Fibroblast of skin of right quadriceps (primary cell): ENCODE results near the gene FN1.

Experiments used
- DNase-seq: peaks from one replicate; pipeline ENCODE4 v3.0.0-alpha.2; 2013

The FN1 gene

DNA sequence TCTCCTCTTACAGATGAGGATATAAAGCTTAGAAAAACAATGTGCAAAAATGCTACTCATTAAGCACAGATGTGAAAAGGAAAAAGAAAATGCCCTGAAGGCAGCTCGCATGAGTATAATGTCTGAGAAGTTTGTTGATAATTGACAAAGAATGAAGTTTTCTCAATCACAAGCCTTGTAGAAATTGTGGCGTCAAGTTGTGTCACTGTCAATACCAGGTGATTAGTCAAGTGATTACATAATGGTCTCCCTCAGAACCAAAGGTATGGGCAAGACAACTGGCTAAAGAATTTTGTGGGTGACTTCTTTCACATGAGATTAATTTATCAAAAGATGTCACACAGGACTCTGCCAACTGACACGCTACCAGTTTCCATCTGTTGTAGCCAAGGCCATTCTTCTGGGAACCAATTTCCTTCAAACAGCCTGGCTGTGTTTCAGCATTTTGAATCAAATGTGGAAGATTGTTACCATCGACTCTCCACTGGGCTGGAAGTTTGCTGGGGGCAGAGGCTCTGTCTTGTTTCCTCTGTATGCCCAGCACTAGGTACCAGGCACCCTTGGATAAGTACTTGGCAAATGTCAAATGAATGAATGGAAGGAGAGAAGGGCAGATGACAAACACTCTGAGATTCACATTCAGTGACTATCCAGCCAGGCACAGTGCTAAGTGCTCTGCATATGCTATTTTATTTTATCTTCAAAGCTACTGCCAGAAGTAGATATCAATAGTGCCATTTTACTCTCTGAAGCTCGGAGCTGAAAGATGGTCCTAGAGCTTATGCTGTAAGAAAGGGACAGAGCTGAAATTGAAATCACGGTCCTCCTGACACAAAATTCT, 5.9 kb upstream of the FN1 start:
- no peak for DNase-seq

DNA sequence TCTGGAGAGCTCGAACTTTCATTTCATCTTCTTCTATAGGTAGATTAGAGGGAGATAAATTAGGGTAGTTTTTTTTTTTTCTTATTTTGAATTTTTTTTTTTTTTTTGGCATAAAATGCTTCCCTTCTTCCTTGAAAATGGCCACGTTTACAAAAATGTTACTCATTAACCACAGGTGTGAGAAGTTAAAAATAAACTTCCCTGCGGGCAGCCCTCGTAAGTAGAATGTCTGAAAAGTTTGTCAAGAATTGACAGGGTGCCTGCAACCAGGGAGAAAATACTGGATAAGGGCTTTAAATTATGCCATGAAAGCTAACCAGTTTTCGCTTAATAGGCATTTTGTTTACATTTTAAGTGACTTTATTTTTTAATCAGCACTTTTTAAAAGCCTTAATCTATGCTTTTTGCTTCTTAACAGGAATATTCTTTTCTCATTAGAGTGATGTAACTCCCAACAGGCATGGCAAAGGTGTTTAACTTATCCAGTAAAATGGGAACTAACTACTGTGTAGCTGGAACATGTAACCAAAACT, 4.2 kb upstream of the FN1 start:
- no peak for DNase-seq

DNA sequence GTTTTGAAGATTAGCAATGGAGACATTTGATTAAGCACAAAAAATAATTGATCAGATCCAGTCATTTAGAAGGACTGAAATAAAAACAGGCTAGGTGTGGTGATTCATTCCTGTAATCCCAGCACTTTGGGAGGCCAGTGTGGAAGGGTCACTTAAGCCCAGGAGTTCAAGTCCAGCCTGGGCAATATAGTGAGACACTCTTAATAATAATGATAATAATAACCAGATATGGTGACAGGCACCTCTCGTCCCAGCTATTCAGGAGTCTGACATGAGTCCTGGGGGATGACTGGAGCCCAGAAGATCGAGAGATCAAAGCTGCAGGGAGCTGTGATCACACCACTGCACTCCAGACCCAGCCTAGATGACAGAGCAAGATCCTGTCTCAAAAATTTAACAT, 3.5 kb upstream of the FN1 start:
- DNase-seq = no peak

DNA sequence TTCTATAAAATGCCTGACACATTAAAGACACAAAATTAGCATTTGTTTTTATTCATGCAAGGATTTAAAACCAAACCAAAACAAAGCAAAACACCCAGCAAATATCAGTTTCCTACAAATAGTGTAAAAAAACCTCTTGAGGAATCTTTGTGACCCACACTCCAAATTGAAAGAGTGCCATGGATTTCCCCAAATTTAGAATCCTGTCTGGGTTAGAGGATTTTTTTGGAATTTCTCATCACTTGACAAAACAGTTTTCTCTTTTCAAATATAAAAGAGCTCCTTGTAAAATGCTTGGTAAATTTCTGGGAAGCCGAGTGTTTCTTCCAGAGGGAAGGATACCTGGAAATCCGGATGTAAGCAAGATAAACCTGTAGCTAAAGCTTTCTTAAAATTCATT, 1.7 kb upstream of the FN1 start:
- DNase-seq = no peak

DNA sequence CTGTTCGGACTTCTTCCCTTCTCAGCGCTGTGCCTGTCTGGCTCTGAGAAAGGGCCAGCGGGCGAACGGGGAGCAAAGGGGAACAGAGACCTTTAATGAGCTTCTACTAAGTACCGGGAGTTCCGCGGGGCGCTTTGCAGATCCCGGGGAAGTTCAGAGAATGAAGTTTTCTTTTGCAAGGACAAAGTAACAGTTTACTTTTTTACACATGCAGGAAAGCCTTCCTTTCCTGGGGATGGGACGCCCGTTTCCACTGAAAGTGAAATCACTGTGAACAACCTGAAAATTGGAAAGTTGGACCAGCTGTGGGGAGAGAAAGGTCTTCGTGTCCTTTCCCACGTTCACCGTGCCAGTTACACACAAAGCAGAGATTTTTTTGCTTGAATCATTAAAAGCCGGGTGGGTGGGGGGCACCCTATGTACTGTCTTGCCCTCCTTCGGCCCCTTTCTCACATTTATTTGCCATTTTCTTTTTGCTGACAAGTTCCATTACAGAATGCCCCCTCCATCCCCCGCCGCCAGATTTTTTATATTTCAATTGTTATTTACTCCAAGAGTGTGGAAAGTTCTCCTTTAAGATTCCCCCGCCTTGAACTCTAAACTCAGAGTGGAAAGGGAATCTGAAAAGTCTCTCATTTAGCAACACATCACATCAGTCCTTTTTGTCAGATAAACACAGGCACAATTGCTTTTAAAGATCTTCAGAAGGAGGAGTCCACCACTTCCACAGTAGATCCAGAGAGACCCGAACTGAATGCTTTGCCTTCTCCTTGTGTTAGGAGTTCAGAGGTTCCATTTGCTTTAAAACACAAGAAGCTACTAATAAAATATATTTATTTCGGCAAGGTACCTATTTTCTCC, 1.1 kb upstream of the FN1 start:
- DNase-seq = no peak

DNA sequence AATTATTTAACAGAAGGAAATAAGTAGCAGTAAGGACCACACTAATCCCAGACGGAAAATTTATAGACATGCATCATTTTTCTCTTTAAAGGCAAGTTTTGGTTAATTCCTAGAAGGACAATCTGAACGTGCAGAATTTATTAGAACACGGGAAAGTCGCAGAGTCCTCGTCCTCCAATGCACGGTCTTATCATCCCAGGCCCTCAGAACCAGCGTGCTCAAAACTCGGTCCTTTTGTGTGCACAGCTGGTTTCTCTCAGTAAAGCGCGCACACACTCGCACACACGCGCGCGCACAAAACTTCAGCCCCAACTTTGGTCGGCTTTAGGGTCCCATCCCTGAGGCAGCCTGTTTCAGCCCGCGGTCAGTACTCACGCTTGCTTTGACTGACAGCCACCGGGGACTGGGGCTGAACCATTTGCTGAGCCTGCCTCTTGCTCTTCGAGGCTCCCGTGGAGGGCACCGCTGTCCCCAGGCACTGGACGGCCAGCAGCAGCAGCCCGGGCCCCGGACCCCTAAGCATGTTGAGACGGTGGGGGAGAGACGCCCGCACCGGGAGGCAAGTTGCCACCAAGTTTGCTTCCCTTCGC, 493 bp downstream of the FN1 start:
- DNase-seq = no peak

DNA sequence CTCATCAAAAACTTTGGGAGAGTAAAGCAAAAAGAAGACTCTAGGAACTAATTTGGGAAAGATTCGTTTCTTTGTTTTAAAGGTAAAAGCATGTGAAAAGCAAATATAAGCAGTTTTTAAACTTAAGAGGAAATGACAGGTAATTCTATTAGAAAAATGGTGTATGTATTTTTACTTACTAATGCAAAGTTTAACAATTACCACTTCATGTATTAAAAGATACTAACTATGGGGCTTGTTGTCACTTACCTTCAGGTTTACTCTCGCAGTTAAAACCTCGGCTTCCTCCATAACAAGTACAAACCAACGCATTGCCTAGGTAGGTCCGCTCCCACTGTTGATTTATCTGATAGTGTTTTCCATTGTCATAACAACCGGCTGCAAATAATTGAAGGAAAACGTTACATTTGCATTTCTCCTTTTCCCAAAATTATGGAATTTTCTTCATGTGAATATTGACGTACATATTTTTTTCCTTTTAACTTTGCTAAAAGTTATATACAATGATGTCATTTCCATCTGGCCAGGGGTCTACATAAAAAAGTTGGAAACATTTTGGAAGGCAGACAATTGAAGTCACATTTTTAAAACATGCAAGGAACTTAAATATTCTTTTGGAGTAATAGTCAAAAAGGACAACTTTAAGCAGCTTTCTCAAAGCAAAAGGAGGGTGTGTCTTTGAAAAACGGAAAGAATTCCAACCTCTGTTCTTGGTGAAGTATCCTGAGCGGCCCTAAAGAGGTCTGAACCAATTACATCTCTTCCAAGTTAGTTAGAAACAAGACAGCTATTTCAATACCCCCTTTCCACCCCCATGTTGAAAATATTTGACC, 1.2 kb downstream of the FN1 start:
- DNase-seq = no peak

DNA sequence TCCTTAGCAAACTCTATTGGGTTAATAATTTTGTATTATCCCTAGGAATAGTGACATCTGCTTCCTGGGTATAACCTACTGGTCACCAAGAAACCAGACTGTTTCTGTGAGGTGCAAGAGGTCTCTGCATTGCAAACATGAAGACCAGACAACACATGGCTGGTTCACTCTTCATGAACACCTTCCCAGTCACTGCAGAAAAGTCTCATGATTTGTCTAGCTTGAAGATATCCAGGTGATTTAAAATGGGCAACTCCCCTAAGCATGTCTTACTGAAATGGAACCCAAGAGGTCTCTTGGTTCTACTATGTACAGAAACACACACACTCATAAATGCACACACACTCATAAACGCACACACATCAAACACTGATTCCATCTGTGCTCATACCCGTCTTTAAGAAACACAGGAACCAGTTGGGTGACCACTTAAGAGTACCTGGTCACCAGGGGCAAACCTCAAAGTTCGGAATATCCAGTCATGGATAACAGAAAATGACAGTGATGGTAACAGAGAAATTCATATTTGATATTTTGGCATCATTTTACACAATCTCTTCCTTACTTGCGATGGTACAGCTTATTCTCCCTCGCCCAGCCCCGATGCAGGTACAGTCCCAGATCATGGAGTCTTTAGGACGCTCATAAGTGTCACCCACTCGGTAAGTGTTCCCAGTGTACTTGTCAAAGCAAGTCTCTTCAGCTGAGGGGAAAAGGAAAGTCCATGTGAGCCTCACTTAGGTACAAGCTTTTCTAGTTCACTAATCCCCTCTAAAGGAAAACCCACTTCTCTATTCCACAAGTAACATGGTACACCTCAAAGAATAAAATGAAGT, 2.9 kb downstream of the FN1 start:
- no peak for DNase-seq

DNA sequence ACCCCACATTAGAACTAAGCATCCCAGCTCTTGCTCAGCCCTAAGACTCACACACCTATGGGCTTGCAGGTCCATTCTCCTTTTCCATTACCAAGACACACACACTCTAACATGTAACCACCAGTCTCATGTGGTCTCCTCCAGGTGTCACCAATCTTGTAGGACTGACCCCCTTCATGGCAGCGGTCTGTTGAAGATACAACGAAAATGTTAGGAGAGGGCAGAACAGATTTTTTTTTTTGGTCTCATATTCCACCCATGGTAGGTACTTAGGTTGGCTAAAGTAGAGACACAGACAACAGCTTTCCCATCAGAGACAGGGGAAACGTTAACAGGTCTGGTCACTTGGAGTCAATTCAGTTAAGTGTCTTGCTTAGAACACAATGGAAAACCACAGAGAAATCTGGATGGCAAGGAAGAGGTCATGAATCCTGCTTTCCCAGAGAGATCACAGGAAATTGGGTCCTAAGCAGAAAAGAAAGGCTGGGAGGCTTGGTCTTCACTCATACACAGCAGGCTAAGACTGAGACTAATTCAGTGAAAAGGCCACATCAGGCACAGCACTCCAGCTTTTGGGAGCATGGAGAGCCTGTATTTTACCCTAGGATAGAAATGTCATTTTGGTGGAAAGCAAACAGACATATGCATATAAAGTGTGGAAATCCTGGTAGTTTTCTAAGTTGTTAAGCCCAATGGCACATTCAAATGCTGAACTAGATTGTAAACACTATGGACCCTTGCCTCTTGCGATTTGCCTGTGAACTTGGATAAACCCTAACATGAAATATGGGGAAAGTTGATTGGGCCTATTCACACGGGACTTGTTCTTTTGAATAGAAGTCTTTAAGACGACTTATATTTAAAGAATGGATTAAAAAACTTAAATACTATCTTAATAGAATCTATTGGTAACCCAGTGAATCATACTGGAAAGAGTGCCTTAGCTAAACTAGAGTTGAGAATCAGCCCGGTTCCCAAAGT, 3.8 kb downstream of the FN1 start:
- DNase-seq = no peak

DNA sequence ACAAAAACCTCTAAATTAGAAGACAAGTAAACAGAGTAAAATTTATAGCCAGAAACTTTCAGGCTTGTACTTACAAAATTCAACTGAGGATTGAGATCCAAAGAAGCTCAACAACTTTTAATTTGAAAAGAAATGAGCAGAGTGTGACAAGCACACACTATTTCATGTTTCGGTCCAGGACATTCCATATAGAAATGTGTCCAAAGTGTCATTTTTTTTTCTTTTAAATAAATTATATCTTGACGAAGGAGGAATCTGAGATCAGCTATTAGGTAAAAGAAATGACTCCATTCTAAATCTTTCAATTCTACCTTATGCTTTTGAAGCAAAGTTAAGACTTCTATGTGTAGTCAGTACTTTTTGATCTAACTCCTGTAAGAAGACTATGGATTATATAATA, 4.6 kb downstream of the FN1 start:
- no peak for DNase-seq

DNA sequence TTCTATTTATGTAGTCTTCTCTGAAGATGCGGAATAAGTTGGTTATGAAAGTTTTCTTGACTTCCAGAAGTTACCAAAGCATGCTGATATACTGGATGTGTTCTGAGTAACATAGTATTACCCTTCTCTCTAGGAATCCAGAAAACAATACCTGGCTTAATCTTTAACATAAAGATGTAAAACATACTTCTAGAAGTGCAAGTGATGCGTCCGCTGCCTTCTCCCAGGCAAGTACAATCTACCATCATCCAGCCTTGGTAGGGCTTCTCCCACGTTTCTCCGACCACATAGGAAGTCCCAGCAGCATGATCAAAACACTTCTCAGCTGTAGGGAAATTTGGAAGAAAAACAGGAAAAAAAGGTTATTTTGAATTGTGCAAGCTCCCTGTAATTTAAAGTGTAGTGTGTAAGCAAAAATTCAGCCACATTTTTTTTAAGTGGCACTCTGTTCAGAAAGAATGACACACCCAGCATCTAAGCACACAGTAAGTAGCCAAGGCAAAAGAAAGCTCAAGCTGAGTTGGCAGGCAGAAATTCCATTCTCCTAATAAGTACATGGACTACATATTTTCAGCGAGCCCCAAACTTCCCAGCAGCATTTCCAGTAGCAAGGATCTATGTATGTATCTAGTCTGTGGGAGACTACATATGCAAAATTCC, 5.2 kb downstream of the FN1 start:
- DNase-seq = peak; percentile 85

DNA sequence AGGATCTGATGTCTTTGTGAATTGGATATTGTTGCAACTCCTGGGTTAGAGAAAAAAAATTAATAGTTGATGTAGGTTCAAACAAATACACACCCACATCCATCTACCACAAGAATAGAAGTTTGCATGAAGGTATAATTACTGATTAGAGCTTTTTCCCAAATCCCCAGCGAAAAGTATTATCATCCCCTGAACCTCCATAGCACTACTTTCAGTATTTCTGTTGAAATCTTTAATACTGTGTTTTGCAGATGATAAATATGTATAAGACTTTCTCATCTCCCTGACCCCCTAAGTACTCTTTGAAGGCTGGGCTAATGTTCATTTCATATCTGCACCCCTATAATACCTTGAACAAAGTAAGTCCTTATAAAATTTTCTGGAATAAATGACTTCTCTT, 6.4 kb downstream of the FN1 start:
- DNase-seq = no peak

DNA sequence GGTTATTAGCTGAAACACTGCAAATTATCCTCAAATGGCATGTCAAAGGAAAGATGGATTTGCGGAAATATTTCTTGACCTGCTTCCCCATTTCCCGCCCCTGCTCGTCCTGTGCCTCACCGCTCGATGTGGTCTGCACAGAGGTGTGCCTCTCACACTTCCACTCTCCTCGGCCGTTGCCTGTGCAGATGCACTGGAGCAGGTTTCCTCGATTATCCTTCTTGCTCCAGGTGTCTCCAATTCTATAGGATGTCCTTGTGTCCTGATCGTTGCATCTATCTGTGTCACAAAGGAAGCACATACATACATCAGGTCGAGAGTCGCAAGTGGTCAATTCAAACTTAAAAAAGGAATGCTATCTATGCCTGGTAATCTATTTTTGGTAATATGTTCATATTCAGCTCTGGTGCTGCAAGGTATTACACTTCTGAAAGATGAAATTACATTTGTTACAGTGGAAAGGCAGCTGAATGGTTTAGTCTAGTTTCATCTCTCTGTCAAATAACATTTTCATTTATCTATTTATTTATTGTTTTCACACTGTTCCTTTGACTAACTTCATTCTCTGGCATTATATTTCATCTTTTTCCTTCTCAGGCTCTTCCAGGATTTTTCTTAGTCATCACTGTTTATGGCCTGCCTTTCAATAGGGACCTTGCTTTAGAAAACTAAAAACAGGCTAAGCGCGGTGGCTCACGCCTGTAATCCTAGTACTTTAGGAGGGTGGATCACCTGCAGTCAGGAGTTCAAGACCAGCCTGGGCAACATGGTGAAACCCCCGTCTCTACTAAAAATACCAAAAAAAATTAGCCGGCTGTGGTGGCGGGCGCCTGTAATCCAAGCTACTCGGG, 7.6 kb downstream of the FN1 start:
- no peak for DNase-seq

DNA sequence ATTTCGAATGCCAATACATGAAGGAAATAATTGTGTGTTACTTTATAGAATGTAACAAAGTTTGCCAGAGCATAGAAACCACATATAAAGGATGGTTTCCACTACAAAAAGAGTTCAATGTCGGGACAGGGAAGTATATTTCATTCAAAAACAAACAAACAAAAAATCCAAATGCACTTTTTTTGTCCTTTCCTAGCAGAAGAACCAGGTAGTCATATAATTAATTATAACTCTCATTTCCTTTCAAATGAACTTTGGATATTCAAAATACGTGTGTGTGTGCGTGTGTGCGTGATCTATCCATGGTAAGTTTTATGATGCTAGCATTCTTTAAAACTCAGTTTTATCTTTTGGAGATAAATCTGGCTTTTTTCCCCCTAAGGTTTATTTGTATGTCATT, 8.3 kb downstream of the FN1 start:
- no peak for DNase-seq

DNA sequence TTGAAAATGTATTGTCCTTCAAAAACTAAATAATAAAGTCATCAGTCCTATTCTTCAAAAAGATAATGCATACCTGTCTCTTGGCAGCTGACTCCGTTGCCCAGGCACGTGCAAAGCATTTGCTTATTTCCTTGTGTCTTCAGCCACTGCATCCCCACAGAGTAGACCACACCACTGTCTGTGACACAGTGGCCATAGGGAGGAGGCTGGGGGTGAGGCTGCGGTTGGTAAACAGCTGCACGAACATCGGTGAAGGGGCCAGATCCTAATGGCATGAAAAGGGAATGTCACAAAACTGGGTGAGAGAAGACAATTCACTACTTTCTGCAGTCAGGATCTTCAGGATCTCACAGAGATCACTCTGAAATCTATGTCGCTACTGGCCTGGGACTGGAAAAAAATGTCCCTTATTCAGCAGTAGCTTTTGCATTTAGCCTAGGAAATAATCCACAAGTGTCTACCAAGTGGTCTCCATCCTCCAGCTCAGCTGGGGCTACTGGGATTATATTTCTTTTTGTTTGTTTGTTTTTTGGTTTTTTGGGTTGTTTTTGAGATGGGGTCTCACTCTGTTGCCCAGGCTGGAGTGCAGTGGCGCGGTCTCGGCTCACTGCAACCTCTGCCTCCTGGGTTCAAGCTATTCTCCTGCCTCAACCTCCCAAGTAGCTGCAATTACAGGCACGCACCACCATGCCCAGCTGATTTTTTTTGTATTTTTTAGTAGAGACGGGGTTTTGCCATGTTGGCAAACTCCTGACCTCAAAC, 10.7 kb downstream of the FN1 start:
- no peak for DNase-seq

DNA sequence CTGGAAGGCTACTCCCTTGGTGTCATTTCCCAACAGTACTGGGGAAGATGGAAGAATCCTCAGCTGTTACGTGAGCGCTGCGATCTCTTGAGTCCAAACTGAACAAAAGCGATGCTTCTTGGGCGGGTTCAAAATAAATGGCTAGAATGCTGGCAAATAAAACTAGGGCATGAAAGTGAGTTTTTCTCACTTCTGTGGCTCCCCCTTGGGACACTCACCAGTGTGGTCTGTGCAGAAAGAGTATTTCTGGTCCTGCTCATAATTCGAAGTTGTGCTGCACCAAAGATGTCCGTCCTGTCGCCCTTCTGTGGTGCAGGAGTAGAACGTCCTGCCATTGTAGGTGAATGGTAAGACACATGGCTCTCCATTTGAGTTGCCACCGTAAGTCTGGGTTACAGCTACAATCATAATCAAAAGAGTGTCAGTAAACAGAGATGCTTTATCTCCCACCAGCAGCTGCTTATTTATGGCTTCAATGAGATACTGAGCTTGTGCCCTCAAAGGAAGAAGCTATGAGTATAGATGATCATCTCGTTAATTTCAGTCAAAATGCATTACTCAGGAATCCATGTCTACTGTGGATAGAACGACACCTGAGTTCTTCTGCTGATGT, 11.8 kb downstream of the FN1 start:
- no peak for DNase-seq

DNA sequence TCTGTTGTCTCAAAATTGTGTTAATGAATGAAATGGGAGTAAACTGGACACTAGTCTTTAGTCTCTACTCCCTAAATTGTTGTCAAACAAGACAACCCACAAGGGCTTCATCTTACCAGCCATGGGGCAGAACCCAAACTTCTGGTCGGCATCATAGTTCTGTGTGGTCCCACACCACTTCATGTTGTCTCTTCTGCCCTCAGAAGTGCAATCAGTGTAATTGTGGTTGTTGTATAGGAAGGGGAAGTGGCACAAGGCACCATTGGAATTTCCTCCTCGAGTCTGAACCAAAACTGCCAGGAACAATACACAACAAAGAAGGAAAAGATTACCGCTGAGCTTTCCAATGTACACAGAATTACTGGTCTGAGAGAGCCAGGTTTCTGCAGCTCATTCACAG, 12.6 kb downstream of the FN1 start:
- DNase-seq = no peak

DNA sequence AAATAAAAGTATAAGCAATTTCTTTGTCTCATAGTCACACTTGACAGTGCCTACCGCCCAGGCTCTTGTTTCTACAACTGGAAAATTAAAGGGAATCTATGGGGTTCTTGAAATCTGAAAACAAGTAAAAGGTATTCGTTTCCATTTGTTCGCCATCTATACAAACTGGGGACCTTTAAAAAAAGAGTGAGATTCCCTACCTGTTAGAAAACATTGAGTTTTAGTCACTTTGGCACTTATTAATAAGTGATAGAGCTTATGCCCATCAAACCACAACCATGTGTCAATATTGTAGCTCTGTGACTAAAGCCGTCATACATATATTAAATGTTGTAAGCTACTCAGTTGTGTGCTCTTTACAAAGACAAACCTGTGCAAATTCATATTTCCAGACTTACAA, 13.2 kb downstream of the FN1 start:
- no peak for DNase-seq
